ENCODE measurements around the gene WDR27. TPM values are rescaled to one million over a fixed set of nuclear protein-coding genes. Genes with fewer than 3 reads are reported as not detected.
A peak's percentile ranks its signal among the peaks of the same experiment; 100 is the strongest.

Gene WDR27
- total and polyA plus RNA-seq, 2 experiments from 2014 or later: 54.4 to 83.0 TPM

GRCh38 chr6:169738204-169738975 lies 36.6 kb upstream of the WDR27 start:
- TF ChIP-seq, protein P1, sequence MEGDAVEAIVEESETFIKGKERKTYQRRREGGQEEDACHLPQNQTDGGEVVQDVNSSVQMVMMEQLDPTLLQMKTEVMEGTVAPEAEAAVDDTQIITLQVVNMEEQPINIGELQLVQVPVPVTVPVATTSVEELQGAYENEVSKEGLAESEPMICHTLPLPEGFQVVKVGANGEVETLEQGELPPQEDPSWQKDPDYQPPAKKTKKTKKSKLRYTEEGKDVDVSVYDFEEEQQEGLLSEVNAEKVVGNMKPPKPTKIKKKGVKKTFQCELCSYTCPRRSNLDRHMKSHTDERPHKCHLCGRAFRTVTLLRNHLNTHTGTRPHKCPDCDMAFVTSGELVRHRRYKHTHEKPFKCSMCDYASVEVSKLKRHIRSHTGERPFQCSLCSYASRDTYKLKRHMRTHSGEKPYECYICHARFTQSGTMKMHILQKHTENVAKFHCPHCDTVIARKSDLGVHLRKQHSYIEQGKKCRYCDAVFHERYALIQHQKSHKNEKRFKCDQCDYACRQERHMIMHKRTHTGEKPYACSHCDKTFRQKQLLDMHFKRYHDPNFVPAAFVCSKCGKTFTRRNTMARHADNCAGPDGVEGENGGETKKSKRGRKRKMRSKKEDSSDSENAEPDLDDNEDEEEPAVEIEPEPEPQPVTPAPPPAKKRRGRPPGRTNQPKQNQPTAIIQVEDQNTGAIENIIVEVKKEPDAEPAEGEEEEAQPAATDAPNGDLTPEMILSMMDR (IDR thresholded peaks at IDR 0.05; ENCODE audit: low read depth, low read length): no peak
- Histone ChIP-seq H3K9me3 (ENCODE audit: low read depth) (no peaks in the 10 kb centered on the region), H3K4me3 (no peak overlapping the region), H3K4me1 (ENCODE audit: low read depth) (peaks cover 4% of the 10 kb centered on the region), H3K27ac (peak overlapping the region; percentile 45), H3K36me3 (no peaks in the 10 kb centered on the region), H3K27me3 (no peaks in the 10 kb centered on the region)
- peak; percentile 5 to 11 for DNase-seq (ENCODE audit: low read depth in 1 of 2, low spot score in 1 of 2)

DNA sequence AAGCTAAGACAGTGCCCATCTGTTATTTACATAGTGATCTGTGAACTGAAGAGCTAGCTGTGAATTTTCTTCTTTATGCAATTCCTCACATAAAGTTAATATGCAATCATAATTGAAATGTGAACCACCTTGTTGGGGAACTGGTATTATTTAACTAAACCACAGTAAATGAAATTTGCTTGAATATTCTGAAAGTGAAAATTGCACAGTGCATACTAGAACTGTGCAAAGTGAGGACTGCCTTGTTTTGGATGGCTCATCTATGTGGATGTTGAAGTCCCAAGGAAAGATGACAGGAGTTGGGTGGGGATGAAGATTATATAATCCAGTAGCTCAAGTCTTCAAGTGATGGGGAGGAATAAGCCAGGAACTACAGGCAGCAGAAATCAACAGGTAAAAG lies 28.1 kb upstream of the WDR27 start:
- Histone ChIP-seq H3K4me3 (no peak overlapping the region), H3K9me3 (ENCODE audit: low read depth) (no peaks in the 10 kb centered on the region), H3K27me3 (no peaks in the 10 kb centered on the region), H3K4me1 (ENCODE audit: low read depth) (peaks cover 8% of the 10 kb centered on the region), H3K36me3 (no peaks in the 10 kb centered on the region), H3K27ac (no peak overlapping the region)
- TF ChIP-seq, protein P1 (IDR thresholded peaks at IDR 0.05; ENCODE audit: low read depth, low read length): no peak
- DNase-seq (ENCODE audit: low read depth in 1 of 2, low spot score in 1 of 2): no peak

DNA sequence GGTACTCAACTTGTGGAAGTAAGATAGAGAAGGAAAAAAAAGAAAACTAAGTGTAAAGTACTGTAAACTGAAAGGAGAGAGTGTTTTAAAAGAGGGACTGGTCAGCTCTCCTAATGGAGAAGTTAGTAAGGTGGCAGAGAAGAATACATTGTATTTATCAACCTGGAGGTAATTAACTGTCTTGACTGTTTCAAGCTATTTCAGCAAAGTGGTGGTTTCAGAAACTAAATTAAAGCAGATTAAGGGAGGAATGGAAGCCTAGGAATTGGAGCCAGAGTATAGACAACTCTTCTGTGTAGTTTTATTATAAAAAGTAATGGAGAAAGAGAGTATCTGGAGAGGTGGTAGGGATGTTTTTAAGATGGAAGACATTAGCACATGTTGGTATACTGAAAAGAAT lies 25.1 kb upstream of the WDR27 start:
- Histone ChIP-seq H3K27ac (no peak overlapping the region), H3K9me3 (ENCODE audit: low read depth) (no peaks in the 10 kb centered on the region), H3K4me1 (ENCODE audit: low read depth) (peaks cover 16% of the 10 kb centered on the region), H3K4me3 (no peak overlapping the region), H3K36me3 (no peaks in the 10 kb centered on the region), H3K27me3 (no peaks in the 10 kb centered on the region)
- TF ChIP-seq, protein P1 (IDR thresholded peaks at IDR 0.05; ENCODE audit: low read depth, low read length): no peak
- no peak for DNase-seq (ENCODE audit: low read depth in 1 of 2, low spot score in 1 of 2)

DNA sequence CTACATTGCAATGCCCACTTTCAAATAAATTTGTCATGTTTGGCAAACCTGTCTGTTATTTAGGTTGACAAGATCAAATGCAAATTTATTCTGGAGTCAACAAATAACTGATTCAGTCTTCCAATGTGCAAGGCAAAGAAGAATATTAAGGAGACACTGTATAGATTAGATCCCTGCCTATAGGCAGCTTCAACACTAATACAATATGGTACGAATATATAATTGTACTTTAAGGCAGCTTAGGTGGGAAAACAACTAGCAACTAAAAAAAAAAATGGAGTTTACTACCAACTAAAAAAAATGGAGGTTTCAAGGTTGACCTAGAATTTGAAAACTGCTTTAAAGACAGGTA lies 24.2 kb upstream of the WDR27 start:
- H3K4me1 ChIP-seq (ENCODE audit: low read depth): peaks cover 23% of the 10 kb centered on the region
- TF ChIP-seq, protein P1 (IDR thresholded peaks at IDR 0.05; ENCODE audit: low read depth, low read length): no peak
- H3K36me3 ChIP-seq: no peaks in the 10 kb centered on the region
- H3K27me3 ChIP-seq: no peaks in the 10 kb centered on the region
- peak overlapping the region; percentile 94 for H3K27ac ChIP-seq
- no peak for DNase-seq (ENCODE audit: low read depth in 1 of 2, low spot score in 1 of 2)
- peak overlapping the region; percentile 37 for H3K4me3 ChIP-seq
- no peaks in the 10 kb centered on the region for H3K9me3 ChIP-seq (ENCODE audit: low read depth)

DNA sequence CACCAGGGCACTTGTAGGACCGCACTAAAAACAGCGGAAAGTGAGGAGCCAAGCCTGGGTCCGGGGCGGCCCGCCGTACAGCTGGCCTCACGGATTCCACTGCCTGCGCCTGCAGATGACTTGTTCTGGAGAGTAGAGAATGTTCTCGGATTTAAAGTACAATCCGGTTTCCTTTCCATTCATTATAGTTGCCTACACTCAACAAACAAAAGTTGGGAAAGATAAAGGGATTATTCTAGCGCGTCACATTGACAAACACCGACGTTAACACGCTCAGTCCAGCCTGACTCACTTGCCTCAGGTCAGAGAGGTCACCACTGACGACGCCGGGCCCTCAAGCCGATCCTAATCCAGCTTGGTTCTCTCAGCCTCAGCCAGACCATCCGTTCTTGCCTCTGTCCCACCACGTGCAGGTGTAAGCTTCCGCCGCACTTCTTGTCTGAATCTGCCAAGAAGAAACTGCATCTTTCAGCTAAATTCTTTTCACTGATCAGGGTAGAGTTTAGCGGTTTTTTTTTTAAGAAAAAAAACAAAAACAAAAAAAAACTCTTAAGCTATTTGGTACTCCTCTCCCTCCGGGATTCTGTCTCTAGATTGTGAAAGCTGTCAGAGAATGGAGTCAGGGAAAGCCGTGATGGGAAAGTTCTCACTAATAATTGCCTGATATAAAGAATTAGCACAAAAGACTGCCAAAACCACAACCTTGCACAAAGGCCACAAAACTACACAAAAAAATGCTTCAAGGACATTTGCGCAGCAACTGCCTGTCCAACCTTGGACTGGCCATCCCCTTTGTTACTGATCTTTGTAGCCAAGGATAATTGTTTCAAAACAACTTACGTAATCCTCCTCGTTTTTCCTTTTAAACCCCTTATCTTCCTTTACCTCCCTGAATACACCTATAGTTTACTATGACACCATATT lies 23.6 kb upstream of the WDR27 start:
- peak; percentile 61 to 76 for DNase-seq (ENCODE audit: low read depth in 1 of 2, low spot score in 1 of 2)
- TF ChIP-seq, protein P1 (IDR thresholded peaks at IDR 0.05; ENCODE audit: low read depth, low read length): no peak
- Histone ChIP-seq H3K27me3 (no peaks in the 10 kb centered on the region), H3K36me3 (no peaks in the 10 kb centered on the region), H3K4me1 (ENCODE audit: low read depth) (peaks cover 23% of the 10 kb centered on the region), H3K9me3 (ENCODE audit: low read depth) (no peaks in the 10 kb centered on the region), H3K4me3 (peak overlapping the region; percentile 37), H3K27ac (peak overlapping the region; percentile 94)
